HG02588 (cell line): ENCODE results near the gene MYORG.
"Not testable (repeated sequence)": the region's sequence is repeated elsewhere in the genome, so short reads cannot be mapped to it uniquely, and the experiment has no call there.

Experiments
- ATAC-seq: cut with Tn5 transposase; IDR thresholded peaks from one replicate; pipeline ENCODE4 v1.9.1; 2021; ENCODE audit warnings: mild to moderate bottlenecking, moderate library complexity; ENCODE audit not compliant: unreplicated experiment

MYORG gene

DNA sequence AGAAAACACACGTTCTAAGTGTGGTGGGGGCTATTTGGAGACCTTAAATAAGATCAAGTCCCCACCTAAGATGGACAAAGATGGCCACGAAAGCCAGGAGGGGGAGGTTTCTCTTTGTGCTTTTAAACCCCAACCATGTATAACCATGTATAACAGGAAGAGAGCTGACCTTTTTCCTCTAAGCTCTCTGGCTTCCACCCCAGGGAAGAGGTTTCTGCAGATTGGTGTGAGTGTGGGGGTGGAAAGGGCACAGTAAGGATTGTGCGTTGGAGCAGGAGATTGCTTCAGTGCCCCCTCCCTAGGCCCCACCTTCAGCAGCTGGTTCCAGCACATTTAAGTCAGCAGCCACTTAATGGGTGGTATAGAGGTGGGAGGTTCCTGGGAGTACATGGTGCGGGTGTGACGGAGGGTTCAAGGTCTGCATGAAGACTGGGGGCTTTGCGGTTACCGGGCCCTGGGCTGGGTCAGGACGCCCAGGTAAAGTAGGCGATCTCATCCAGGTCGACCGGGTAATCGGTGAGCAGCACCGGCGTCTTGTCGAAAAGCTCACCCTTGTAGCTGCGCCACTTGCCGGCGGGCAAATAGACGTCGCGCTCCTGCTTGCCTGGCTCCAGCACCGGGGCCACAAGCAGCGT, 6.2 kb downstream of the MYORG start:
- no peak for ATAC-seq

DNA sequence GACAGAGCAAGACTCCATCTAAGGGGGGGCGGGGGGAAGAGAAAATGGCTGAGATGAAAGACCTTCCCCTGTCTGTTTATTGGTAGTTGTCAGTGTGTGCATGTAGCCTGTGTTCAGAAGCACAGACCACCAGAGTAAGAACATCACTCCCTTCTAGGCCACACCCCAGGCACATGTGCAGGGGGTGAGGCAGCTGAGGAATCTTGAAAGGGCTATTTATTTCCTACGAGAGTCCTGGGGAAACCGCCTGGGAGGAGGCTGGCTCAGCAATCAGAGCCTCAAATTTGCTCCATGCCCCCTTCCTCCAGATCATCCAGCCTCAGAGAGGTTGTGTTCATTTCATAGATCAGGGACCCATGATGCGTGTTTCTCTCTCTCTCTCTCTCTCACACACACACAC, 7.1 kb downstream of the MYORG start:
- no peak for ATAC-seq

DNA sequence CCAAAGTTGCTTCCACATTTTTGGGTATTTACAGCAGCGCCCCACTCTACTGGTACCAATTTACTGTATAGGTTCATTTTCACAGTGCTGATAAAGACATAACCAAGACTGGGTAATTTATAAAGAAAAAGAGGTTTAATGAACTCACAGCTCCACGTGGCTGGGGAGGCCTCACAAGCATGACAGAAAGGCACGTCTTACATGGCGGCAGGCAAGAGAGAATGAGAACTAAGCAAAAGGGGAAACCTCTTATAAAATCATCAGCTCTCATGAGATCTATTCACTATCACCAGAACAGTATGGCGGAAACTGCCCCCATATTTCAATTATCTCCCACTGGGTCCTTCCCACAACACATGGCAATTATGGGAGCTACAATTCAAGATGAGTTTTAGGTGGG, 7.9 kb downstream of the MYORG start:
- ATAC-seq: not testable (repeated sequence)

DNA sequence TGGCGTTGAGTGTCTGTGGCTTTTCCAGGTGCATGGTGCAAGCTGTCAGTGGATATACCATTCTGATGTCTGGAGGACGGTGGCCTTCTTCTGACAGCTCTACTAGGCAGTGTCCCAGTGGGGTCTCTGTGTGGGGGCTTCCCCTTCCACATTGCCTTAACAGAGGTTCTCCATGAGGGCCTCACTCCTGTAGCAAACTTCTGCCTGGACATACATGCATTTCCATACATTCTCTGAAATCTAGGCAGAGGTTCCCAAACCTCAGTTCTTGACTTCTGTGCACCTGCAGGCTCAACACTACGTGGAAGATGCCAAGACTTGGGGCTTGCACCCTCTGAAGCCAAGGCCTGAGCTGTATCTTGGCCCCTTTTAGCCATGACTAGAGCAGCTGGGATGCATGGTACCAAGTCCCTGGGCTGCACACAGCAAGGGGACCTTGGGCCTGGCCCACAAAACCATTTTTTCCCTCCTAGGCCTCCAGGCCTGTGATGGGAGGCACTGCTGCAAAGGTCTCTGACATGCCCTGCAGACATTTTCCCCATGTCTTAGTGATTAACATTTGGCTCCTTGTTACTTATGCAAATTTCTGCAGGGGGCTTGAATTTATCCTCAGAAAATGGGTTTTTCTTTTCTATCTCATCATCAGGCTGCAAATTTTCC, 8.8 kb downstream of the MYORG start:
- ATAC-seq: not testable (repeated sequence)

DNA sequence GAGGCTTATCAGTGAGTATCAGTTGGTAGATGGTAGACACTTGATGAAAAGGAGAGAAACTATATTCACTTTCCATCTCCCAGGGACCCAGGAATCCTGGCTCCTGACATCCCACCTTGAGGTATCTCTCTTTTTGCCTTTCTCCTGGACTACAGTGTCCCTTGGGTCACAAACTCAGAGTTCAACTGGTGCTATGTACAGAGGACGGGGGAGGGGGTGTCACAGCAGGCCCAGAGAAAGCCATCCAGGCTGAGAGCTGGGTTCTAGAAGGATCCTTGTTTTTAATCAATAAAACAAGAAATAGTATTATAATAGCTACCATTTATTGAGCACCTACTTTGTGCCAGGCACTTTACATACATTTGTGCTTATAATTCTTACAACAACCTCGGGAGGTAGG, 10.3 kb downstream of the MYORG start:
- no peak for ATAC-seq

DNA sequence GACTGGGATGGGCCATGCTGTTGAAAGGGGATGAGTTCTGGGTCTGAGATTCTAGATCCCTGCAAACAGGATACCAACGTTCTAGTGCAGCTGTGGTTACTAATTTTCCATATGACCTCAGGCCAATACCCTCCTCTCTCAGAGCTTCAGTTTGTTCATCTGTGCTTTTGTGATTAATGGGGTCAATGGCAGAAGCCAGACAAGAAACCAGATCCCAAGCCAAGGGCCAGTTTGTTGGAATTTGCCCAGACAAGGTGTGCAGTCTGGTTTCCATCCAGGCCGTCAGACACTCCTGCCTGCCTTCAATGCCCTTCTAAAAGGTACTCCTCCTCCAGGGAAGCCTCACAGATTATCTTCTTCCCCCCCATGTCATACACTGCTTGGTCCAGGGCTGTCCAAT, 11.4 kb downstream of the MYORG start:
- ATAC-seq: no peak

DNA sequence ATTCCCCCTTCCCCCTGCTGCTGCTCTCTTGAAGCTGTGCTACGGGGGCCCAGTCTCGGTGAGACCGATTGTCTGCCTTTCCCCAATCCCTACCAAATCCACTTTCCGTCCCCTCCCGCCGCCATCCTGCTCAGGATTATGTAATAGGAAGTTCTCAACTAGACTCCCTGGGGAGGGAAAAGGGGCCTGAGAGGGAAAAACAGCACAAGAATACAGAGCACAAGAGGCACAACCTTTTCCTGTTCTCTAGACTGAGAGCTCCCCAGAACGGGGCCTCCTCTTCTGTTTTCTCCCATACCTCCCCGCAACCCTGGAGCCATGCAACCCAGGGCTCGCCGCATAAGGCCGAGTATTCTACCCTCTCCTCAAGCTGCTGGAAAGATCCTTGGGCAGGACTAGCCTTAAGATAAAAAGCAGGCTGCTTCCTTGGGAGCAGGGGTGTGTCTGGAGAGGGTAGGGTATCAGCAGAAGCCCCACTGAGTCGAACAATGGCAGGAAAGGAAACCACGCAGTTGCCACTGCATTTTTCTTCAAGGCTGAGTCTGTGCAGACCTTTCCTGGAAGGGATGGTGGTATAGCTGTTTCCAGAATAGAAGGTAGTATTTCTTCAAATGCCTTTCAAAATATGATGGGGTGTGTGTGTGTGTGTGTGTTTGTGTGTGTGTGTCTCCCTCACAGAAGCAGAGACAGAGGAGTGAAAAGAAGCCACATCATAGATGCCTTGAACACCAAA, 12.9 kb downstream of the MYORG start:
- no peak for ATAC-seq

DNA sequence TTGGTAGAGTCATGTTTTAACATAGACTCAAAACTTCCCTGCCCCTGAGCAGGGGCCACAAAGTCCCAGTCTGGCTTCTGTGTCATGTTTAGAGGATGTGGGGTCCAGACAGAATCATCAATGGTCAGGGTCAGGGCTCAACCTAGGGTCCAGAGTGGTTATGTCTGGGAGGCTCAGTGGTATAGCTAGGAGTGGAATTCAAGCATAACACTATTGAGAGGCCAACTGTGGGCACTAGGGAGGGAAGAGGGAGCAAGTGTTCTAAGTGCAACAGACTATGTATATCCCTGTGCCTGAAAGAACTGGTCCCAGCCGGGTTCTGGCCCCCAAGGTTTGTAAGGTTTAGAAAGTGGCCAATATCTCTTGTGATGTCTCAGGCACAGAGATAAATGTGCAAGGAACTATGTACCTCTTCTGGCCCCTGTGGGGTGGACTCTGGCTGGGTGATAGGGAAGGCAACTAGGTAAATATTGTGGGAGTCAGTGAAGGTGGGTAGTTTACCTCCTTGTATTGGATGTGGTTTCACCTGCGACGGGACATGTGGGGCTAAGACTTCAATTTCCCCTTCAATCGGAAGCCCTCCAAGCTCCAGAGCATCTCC, 14.0 kb downstream of the MYORG start:
- no peak for ATAC-seq

DNA sequence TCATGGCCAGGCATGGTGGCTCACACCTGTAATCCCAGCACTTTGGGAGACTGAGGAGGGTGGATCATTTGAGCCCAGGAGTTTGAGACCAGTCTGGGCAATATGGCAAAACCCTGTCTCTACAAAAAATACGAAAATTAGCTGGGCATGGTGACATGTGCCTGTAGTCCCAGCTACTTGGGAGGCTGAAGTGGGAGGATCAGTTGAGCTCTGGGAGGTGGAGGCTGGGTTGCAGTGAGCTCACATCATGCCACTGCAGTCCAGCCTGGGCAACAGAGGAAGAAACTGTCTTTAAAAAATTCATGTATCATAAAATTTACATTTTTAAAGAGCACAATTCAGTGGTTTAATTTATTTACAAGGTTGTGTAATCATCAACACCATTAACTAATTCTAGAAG, 23.7 kb downstream of the MYORG start:
- not testable (repeated sequence) for ATAC-seq

DNA sequence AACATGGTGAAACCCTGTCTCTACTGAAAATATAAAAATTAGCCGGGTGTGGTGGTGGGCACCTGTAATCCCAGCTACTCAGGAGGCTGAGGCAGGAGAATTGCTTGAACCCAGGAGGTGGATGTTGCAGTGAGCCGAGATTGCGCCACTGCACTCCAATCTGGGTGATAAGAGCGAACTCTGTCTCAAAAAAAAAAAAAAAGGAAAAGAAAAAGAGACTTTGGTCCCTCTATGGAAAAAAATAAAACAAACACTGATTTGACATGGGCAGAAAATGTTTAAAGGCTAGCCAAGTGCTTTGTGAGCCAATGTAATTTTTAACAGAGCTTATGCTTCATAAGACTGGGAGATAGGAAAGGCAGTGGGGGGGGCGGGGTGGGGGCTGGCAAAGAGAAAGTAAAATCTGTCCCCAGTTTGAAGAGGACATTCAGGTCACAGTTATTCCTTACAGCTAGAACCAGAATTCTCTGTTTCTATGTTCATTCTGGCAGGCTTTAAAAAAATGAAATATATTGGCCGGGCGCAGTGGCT, 24.5 kb downstream of the MYORG start:
- ATAC-seq: not testable (repeated sequence)

DNA sequence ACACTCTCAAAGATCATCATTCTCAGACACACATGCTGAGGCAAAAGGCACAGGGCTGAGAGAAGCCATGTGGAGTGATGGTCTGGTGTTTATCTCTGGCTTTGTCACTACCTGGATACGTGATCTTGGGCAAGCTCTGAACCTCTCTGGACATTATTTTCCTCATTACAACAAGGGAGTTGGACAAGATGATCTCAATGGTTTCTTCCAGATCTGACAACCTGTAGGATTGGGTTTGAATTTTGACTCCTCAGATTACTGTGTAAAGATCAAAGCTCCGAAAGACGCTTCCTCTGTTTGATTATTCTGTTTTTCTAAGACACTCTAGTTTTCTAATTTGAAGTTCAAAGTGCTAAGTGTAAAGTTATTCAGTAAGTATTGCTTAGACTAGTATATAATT, 27.4 kb downstream of the MYORG start:
- no peak for ATAC-seq

DNA sequence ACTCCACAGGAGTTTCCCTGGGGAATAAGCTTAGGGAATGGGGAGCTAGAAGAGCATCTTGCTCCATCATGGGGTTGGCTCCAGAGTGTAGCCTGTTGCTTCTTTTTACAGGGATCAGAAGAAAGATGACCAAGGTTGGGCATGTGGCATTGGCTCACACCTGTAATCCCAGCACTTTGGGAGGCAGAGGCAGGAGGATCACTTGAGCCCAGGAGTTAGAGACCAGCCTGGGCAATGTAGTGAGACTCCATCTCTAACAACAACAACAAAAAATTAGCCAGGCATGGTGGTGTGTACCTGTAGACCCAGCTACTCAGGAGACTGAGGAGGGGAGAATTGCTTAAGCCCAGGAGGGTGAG, 28.9 kb downstream of the MYORG start:
- ATAC-seq: no peak

DNA sequence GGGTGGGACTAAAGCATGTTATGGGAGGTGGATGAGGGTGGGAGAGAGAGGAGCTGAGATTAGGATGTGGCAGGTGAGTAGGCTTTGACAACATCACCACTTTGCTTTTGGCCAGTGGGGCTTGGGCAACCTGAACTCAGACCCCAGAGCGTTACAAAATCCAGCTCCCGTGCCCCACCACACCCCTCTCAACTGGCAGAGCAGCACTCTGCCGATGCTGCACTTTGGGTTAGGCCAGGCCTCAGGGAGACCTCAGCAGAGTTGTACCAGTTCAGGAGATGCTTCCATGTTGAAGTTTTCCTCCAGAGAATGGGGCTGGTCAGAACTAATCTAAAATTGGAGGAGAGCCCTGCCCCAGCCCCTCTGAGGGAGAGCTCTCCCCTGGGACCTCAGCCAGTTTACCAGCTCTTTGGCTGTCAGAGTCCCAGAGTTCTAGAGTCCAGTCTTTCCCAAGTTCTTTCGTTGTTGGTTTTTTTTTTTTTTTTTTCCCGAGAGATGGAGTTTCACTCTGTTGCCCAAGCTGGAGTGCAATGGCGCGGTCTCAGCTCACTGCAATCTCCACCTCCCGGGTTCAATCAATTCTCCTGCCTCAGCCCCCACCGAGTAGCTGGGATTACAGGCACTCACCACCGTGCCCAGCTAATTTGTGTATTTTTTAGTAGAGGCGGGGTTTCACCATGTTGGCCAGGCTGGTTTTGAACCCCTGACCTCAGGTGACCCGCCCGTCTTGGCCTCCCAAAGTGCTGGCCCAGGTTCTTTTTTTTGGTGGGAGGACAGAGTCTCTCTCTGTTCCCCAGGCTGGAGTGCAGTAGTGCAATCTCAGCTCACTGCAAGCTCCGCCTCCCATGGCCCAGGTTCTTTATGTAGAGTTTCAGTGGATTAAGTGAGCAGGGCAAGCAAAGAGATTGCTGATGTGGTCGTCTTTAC, 29.6 kb downstream of the MYORG start:
- ATAC-seq: no peak

DNA sequence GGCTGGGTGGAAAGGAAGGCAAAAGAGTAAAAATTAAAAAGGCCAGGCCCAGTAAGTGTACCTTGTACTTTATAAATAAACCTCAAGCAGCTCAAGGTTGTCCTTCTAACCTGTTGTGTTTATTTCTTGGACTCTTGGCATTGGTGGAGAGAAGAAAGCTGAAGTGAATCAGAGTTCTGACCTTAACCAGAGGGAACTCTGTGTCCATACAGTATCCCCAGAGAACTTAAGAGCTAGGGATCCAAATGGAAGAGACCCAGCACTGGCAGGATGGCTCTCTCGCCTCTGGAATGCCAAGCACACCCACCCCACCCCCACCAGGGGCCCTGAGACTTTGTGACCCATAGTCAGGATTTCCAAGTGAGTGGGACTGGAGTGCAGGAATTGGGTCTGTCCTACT, 33.1 kb downstream of the MYORG start:
- no peak for ATAC-seq

DNA sequence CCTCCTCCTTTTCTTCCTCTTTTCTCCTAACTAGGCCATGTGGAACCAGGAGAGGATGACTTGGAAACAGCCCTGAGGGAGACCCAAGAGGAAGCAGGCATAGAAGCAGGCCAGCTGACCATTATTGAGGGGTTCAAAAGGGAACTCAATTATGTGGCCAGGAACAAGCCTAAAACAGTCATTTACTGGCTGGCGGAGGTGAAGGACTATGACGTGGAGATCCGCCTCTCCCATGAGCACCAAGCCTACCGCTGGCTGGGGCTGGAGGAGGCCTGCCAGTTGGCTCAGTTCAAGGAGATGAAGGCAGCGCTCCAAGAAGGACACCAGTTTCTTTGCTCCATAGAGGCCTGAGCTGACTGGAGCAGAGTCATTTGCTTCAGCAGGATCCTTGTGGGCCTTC, 33.6 kb downstream of the MYORG start:
- no peak for ATAC-seq

DNA sequence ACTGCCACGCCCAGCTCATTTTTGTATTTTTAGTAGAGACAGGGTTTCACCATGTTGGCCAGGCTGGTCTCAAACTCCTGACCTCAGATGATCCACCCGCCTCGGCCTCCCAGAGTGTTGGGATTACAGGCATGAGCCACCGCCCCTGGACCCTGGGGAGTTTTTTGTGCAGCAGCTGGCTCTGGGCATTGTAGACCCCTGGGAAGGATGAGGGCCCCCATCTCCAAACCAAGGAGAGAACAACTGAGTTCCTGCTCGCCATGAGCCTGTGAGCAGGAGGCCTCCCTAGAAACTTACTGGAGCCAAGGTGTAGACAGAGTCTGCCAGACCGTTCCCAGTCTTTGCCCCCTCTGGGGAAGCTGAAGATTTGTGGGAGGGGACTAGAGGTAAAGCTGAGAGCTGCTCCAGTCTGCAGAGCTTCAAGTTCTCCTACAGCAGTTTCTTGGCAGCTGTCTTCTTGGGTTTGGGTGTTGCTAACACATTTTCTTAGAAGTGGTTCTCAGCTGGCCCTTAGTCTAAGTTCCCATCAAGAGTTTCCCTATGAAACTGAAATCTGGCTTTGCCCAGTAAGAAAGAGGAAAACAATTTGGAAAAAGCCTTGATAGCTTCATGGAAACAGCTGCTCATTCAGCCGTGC, 34.9 kb downstream of the MYORG start:
- no peak for ATAC-seq

DNA sequence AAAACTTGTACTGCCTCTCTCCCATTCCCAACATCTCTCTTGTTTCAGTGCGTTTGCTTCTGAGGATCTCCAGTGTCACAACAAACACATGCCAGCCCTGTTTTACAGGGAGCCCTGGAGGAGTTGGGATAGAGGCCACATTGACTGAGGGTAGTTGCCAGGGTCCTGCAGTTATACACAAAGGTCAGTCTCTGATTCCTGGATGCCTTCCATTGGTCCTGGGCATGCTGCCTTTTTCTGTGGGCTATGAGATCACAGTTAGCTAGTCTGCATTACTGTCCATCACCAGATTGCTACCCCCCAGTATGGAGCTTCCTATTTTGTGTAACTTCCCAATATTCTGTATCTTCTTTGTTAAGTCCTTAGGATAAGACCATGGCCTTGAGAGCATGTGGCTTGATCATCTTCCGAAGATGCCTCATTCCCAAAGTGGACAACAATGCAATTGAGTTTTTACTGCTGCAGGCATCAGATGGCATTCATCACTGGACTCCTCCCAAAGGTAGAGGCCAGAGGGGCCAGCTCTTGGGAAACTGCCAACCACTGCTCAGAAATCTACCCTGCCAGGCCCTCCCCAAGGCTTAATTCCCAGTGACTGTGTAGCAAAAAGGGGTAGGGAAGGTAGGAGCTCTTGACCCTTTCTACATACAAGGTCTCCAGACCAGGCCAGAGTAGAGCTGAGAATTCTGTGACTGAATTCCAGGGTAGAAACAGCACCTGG, 37.9 kb downstream of the MYORG start:
- ATAC-seq: no peak

DNA sequence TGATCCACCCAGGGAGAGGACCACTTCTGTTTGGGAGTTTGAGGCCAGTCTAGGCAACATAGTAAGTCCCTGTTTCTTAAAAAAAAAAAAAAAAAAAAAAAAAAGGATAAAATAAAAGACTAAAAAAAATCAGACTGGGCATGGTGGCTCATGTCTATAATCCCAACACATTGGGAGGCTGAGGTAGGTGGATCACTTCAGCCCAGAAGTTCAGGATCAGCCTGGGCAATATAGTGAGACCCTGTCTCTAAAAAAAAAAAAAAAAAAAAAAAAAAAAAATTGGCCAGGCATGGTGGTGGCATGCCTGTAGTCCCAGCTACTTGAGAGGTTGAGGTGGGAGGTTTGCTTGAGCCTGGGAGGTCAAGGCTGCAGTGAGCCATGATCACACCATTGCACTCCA, 38.6 kb downstream of the MYORG start:
- ATAC-seq: not testable (repeated sequence)

DNA sequence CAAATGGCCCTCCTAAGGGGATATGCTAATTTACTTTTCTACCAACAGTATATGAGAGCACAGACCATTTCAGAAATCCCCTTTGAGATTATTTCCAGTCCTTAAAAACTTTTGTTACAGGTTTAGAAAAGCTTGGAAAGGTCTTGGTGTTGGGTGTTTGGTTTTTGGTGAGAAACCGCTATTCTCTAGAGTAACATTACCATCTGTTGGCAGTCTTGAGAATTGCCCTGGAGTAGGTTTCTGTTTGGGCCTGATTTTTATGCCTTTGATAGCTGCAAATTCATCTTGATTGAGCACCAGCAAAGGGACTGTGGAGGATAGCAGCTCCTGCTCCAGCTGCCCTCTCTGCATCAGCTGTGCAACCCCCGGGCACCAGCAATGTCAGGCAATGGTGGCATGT, 39.3 kb downstream of the MYORG start:
- ATAC-seq: no peak

DNA sequence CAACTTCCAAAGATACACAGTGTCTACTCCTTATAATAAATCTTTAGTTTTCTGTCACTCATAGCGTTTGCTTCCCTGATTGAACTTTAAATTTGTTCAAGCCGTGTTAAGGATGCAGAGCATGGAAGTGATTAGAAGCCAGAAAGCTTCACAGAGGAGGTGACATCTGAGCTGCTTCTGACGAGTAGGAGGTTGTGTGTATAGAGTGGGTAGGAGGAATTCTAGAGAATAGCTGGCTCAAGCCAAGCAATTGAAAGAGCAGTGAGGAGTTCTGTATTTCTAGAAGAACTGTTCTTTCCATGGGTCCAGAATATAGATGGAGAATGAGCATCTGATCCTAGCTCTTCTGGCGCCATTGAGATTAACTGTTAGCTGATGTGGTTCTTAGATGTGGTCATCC, 41.3 kb downstream of the MYORG start:
- no peak for ATAC-seq
